Gastrocnemius medialis (tissue), 4 donors: ENCODE measurements around the gene ZNF407. TPM values are rescaled to one million over a fixed set of nuclear protein-coding genes. Genes with fewer than 3 reads are reported as not detected.

Source experiments
- ATAC-seq, 2 donors: fragments of 150-250 bp; one replicate each; pipeline ENCODE4 v1.9.1; 2016
- DNase-seq, 2 donors: peaks; one replicate each; pipeline ENCODE4 v3.0.0-alpha.2; 2019
- H3K27ac ChIP-seq, 4 donors: fragments of 200-600 bp; sonication (generic); 1 replicate in 1 of 4; 2 replicates in 3 of 4; pipeline ENCODE4 v1.5.1; 2016 to 2018; ENCODE audit warnings: mild to moderate bottlenecking in 2 of 4, moderate library complexity in 1 of 4
- H3K27me3 ChIP-seq, 3 donors: fragments of 200-600 bp; sonication (generic) in 2 of 3; 1 replicate in 1 of 3; 2 replicates in 2 of 3; pipeline versions ENCODE4 v1.5.1 to v1.6.0; 2016 to 2019; ENCODE audit warnings: mild to moderate bottlenecking in 1 of 3, moderate library complexity in 1 of 3
- H3K36me3 ChIP-seq, 2 donors: fragments of 200-600 bp; sonication (generic) in 1 of 2; one replicate each; pipeline ENCODE4 v1.5.1; 2017 to 2018
- H3K4me1 ChIP-seq, 2 donors: fragments of 200-600 bp; sonication (generic) in 1 of 2; one replicate each; pipeline ENCODE4 v1.5.1; 2016 to 2017; ENCODE audit warnings: mild to moderate bottlenecking in 2 of 2
- H3K4me3 ChIP-seq, 4 donors: fragments of 200-600 bp; sonication (generic) in 3 of 4; 1 replicate in 1 of 4; 2 replicates in 3 of 4; pipeline ENCODE4 v1.5.1; 2016 to 2019; ENCODE audit warnings: mild to moderate bottlenecking in 2 of 4
- H3K9me3 ChIP-seq, 3 donors: fragments of 200-600 bp; sonication (generic) in 2 of 3; 1 replicate in 1 of 3; 2 replicates in 2 of 3; pipeline ENCODE4 v1.5.1; 2016 to 2019
- CTCF ChIP-seq, 5 experiments: fragments of 450-650 bp in 3 of 5; fragments of 200-600 bp in 2 of 5; sonication (generic) in 2 of 5; IDR thresholded peaks in 4 of 5; conservative IDR thresholded peaks in 1 of 5; 1 replicate in 4 of 5; 2 replicates in 1 of 5; pipeline ENCODE4 v1.5.1; 2016 to 2019; ENCODE audit warnings: antibody characterized with exemption in 5 of 5, mild to moderate bottlenecking in 3 of 5, moderate library complexity in 3 of 5
- POLR2A ChIP-seq, 2 donors: fragments of 450-650 bp; IDR thresholded peaks; one replicate each; pipeline ENCODE4 v1.6.1; 2017; ENCODE audit warnings: antibody characterized with exemption in 2 of 2, mild to moderate bottlenecking in 2 of 2, moderate library complexity in 2 of 2
- in situ Hi-C, 4 donors: fragments of 200-750 bp; cut with MboI; loops; one replicate each; pipeline versions ENCODE4 v1.15.0 to v1.8.0; 2017; ENCODE audit warnings: low sequenced_read_pairs in 4 of 4
- intact Hi-C: fragments of 100-400 bp; cut with DNase I; formaldehyde crosslinking; loops from one replicate; pipeline ENCODE4 v1.15.1; 2023; ENCODE audit warnings: low total_unique reads
- total RNA-seq, 4 donors: library from RNA; depleted of rRNA; stranded (reverse); fragments of >200 nt; gene quantifications; one replicate each; pipeline versions ENCODE4 v1.1.0 to v1.2.3, GENCODE V29; 2016

The ZNF407 gene
- total RNA-seq, 4 donors from 2014 or later, result 5.9 to 11.4 (median 9.2) TPM

- Histone ChIP-seq H3K9me3 (no peaks in the 10 kb centered on the region), H3K36me3 (no peaks in the 10 kb centered on the region), H3K27me3 (no peaks in the 10 kb centered on the region), H3K4me1 (no peaks in the 10 kb centered on the region), H3K4me3 (no peak overlapping the region), H3K27ac (no peak overlapping the region)
- ATAC-seq (no peak), DNase-seq (no peak)
- intact Hi-C loops (no loop called here), in situ Hi-C loops (loop anchor here in 1 of 4 donors (10.0 kb wide), 1 partner anchor 829 kb away; no protein-coding TSS in a partner anchor)
- TF ChIP-seq CTCF (IDR thresholded peaks at IDR 0.05 in 4 of 5, conservative IDR thresholded peaks at IDR 0.05 in 1 of 5), result no peak
- no peak for TF ChIP-seq POLR2A (IDR thresholded peaks at IDR 0.05)
These were observed 48.0 kb downstream of the ZNF407 start for GRCh38 chr18:74645679-74646078.

GRCh38 chr18:74651327-74652128 is 53.9 kb downstream of the ZNF407 start:
- H3K9me3 ChIP-seq, result no peaks in the 10 kb centered on the region
- H3K4me1 ChIP-seq, result no peaks in the 10 kb centered on the region
- no peaks in the 10 kb centered on the region for H3K36me3 ChIP-seq
- H3K4me3 ChIP-seq, result no peak overlapping the region
- no peak overlapping the region for H3K27ac ChIP-seq
- intact Hi-C loops (loop anchor here (10.0 kb wide), 1 partner anchor 1693 kb away; no protein-coding TSS in a partner anchor), in situ Hi-C loops (loop anchor here in 3 of 4 donors (10.0 to 25.0 kb wide), 3 partner anchors 823 to 836 kb away; no protein-coding TSS in a partner anchor)
- TF ChIP-seq POLR2A (IDR thresholded peaks at IDR 0.05), result no peak
- TF ChIP-seq CTCF (IDR thresholded peaks at IDR 0.05 in 4 of 5, conservative IDR thresholded peaks at IDR 0.05 in 1 of 5), result no peak
- no peaks in the 10 kb centered on the region for H3K27me3 ChIP-seq
- DNase-seq, result no peak
- no peak for ATAC-seq

- Histone ChIP-seq H3K27ac (no peak overlapping the region), H3K4me3 (no peak overlapping the region), H3K27me3 (no peaks in the 10 kb centered on the region), H3K36me3 (no peaks in the 10 kb centered on the region), H3K9me3 (no peaks in the 10 kb centered on the region), H3K4me1 (no peaks in the 10 kb centered on the region)
- no peak for TF ChIP-seq POLR2A (IDR thresholded peaks at IDR 0.05)
- peak; percentile 23 to 53 (median 42) for TF ChIP-seq CTCF (IDR thresholded peaks at IDR 0.05 in 4 of 5, conservative IDR thresholded peaks at IDR 0.05 in 1 of 5)
- ATAC-seq (peak in 1 of 2 donors; percentile 55), DNase-seq (no peak)
- intact Hi-C loops (loop anchor here (10.0 kb wide), 1 partner anchor 1692 kb away; no protein-coding TSS in a partner anchor), in situ Hi-C loops (loop anchor here in 3 of 4 donors (10.0 to 25.0 kb wide), 3 partner anchors 822 to 835 kb away; no protein-coding TSS in a partner anchor)
These were observed 54.8 kb downstream of the ZNF407 start for GRCh38 chr18:74652392-74652988.

GRCh38 chr18:74654638-74655037 is 57.0 kb downstream of the ZNF407 start:
- Histone ChIP-seq H3K4me1 (no peaks in the 10 kb centered on the region), H3K4me3 (no peak overlapping the region), H3K36me3 (no peaks in the 10 kb centered on the region), H3K9me3 (no peaks in the 10 kb centered on the region), H3K27ac (no peak overlapping the region), H3K27me3 (no peaks in the 10 kb centered on the region)
- ATAC-seq (no peak), DNase-seq (no peak)
- TF ChIP-seq CTCF (IDR thresholded peaks at IDR 0.05 in 4 of 5, conservative IDR thresholded peaks at IDR 0.05 in 1 of 5), result no peak
- TF ChIP-seq POLR2A (IDR thresholded peaks at IDR 0.05), result no peak
- in situ Hi-C loops (loop anchor here in 3 of 4 donors (10.0 to 25.0 kb wide), 3 partner anchors 820 to 833 kb away; no protein-coding TSS in a partner anchor), intact Hi-C loops (loop anchor here (2.0 to 10.0 kb wide), 2 partner anchors 824 to 1690 kb away; no protein-coding TSS in a partner anchor)
